Psoas muscle (tissue), 8 donors: Measurements from ENCODE around the gene HGD. TPM values are rescaled to one million over a fixed set of nuclear protein-coding genes. Genes with fewer than 3 reads are reported as not detected.

Experiments
- ATAC-seq, 4 donors: fragments of 200-7000 bp; cut with Tn5 transposase; one replicate each; pipeline ENCODE4 v1.9.1; 2020; ENCODE audit warnings: moderate library complexity in 3 of 4, mild to moderate bottlenecking in 2 of 4
- DNase-seq, 2 donors: peaks; one replicate each; pipeline ENCODE4 v3.0.0-alpha.2; 2020
- H3K27ac ChIP-seq: fragments of 200-600 bp; one replicate; pipeline ENCODE4 v1.8.0; 2022
- H3K27me3 ChIP-seq, 3 donors: fragments of 200-600 bp in 1 of 3; one replicate each; pipeline versions ENCODE4 v1.6.1 to v1.8.0; 2013 to 2022; ENCODE audit warnings: low read length in 2 of 3, mild to moderate bottlenecking in 2 of 3, moderate library complexity in 1 of 3; ENCODE audit not compliant: insufficient read depth in 3 of 3
- H3K36me3 ChIP-seq, 2 donors: fragments of 200-600 bp in 1 of 2; one replicate each; pipeline versions ENCODE4 v1.6.1 to v1.8.0; 2013 to 2022; ENCODE audit warnings: low read depth in 1 of 2, mild to moderate bottlenecking in 1 of 2, moderate library complexity in 1 of 2; ENCODE audit not compliant: insufficient read depth in 1 of 2
- H3K4me1 ChIP-seq: fragments of 200-600 bp; one replicate; pipeline ENCODE4 v1.8.0; 2022
- H3K4me3 ChIP-seq: fragments of 200-600 bp; one replicate; pipeline ENCODE4 v1.8.0; 2022; ENCODE audit warnings: mild to moderate bottlenecking
- H3K9me3 ChIP-seq: fragments of 200-600 bp; one replicate; pipeline ENCODE4 v1.8.0; 2022
- CTCF ChIP-seq: fragments of 200-600 bp; IDR thresholded peaks from one replicate; pipeline ENCODE4 v1.8.0; 2022; ENCODE audit warnings: antibody characterized with exemption
- WGBS, 3 donors: extraction: QIAGEN DNeasy Blood & Tissue Kit; methylation state at CpG; one replicate each; pipeline versions ENCODE4 v1.1.6 to v1.1.7; 2013; 5-methylcytosine and 5-hydroxymethylcytosine counted together
- intact Hi-C, 2 donors: fragments of 100-400 bp; cut with DNase I; formaldehyde crosslinking; loops; one replicate each; pipeline versions ENCODE4 v1.11.0 to v1.14.2; 2022
- polyA plus RNA-seq, 3 donors: library from polyadenylated mRNA; stranded (reverse); fragments of 200-250 nt; gene quantifications; one replicate each; pipeline ENCODE4 v1.2.3, GENCODE V29; 2013
- total RNA-seq, 4 donors: library from RNA; stranded (reverse); fragmentation: NEBNext Ultra II Directional in 2 of 4; extraction: Animal tissue kit (Norgen Biotek cat#: 25700) in 2 of 4; gene quantifications; one replicate each; pipeline versions ENCODE4 v1.2.1 to v1.2.4, GENCODE V29; 2021 to 2023
- donor health status: healthy with polysubstance abuse.
- donor health status: DM: no; HTN: no; CAD: no; lungs with moderate emphysema.
- donor health status: Bipolar disorder and iron deficiency.
- donor health status: healthy.
- donor health status: DM: yes; HTN: yes; CAD: no.
- donor health status: DM: no; HTN: no; CAD: no.
- donor health status: DM: no; HTN: no; CAD: no.
- donor health status: DM: yes; HTN: yes; CAD: no.

The HGD gene
- total and polyA plus RNA-seq, 7 donors: 0.09 to 0.46 (median 0.40) TPM; not detected in 2

DNA sequence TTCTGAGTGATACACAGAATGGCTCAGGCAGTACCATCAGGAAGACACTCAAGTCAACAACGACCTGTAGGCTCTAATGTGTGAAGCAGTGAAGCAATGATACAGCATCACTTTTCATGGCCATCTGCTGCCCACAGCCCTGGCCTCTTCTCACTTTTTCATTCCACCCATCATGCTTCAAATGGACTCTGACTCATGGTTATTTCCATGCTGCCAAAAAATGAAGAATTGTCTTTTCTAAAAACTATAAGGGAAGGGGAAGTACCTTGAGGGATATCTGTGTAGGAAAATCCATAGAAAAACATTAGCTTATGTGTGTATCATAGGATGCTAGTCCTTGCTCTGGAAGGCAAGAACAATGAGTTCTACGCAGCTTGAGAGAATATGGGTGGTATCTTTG, 11.5 kb downstream of the HGD start:
- DNase-seq: no peak
- H3K4me1 ChIP-seq: no peaks in the 10 kb centered on the region
- H3K27me3 ChIP-seq: no peaks in the 10 kb centered on the region
- intact Hi-C loops: no loop called here
- 67 to 77% (median 74%) methylated on average over 2 of the region's 2 CpGs for WGBS, 3 donors
- no peak for ATAC-seq
- no peak for TF ChIP-seq CTCF
- H3K27ac ChIP-seq: no peak overlapping the region
- no peak overlapping the region for H3K4me3 ChIP-seq
- no peaks in the 10 kb centered on the region for H3K9me3 ChIP-seq
- no peaks in the 10 kb centered on the region for H3K36me3 ChIP-seq

- no peaks in the 10 kb centered on the region for H3K36me3 ChIP-seq
- no peak for TF ChIP-seq CTCF
- H3K9me3 ChIP-seq: no peaks in the 10 kb centered on the region
- DNase-seq: no peak
- H3K27ac ChIP-seq: no peak overlapping the region
- H3K4me1 ChIP-seq: no peaks in the 10 kb centered on the region
- H3K4me3 ChIP-seq: no peak overlapping the region
- intact Hi-C loops: no loop called here
- no peak for ATAC-seq
- no peaks in the 10 kb centered on the region for H3K27me3 ChIP-seq
Observed at GRCh38 chr3:120664926-120665325, 17.1 kb downstream of the HGD start.

DNA sequence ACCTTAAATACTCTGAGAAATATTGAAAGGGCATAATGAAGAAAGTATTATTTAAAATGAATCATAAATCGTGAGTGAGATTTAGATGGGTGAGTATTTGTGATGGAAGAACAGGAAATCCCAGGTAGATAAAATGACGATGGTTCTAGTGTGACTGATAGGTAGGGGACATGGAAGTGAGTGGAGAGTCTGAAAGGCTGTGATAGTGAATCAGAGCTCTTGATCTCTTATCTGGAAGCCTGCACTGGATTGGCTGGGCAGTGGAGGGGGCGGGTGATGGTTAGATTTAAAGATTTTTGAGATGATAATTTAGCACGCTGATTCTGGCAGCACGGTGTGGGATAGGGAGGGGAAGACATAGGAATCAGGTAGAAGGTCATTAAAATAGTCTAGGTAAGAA, 20.1 kb downstream of the HGD start:
- TF ChIP-seq CTCF: no peak
- ATAC-seq: no peak

GRCh38 chr3:120661106-120661905, 20.7 kb downstream of the HGD start:
- intact Hi-C loops: no loop called here
- Histone ChIP-seq H3K27ac (no peak overlapping the region), H3K4me3 (no peak overlapping the region), H3K9me3 (no peaks in the 10 kb centered on the region), H3K4me1 (no peaks in the 10 kb centered on the region), H3K36me3 (no peaks in the 10 kb centered on the region), H3K27me3 (no peaks in the 10 kb centered on the region)
- no peak for ATAC-seq
- 32 to 56% (median 41%) methylated on average over 2 of the region's 2 CpGs for WGBS, 3 donors
- no peak for DNase-seq
- TF ChIP-seq CTCF: no peak

More for the DNA sequence above, 20.1 kb downstream of the HGD start:
- Histone ChIP-seq H3K4me1 (no peaks in the 10 kb centered on the region), H3K36me3 (no peaks in the 10 kb centered on the region), H3K27me3 (no peaks in the 10 kb centered on the region), H3K9me3 (no peaks in the 10 kb centered on the region), H3K4me3 (no peak overlapping the region), H3K27ac (no peak overlapping the region)
- no peak for DNase-seq
- intact Hi-C loops: no loop called here
- 54 to 69% (median 61%) methylated on average over 5 of the region's 5 CpGs for WGBS, 3 donors

DNA sequence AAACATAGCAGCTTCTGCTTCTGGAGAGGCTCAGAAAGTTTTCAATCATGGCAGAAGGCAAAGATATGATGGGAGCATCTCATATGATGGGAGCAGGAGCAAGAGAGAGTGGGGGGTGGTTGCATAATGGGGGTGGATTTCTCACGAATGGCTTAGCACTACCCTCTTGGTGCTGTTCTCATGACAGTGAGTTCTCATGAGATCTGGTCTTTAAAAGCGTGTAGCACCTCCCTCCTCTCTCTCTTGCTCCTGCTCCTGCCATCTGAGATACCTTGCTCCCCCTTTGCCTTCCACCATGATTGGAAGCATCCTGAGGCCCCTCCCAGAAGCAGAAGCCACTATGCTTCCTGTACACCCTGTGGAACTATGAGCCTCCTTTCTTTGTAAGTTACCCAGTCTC, 22.2 kb downstream of the HGD start:
- WGBS, 3 donors: 70 to 88% (median 80%) methylated on average over 2 of the region's 2 CpGs
- H3K27me3 ChIP-seq: no peaks in the 10 kb centered on the region
- intact Hi-C loops: no loop called here
- no peaks in the 10 kb centered on the region for H3K9me3 ChIP-seq
- H3K4me3 ChIP-seq: no peak overlapping the region
- TF ChIP-seq CTCF: no peak
- ATAC-seq: no peak
- DNase-seq: no peak
- no peak overlapping the region for H3K27ac ChIP-seq
- H3K4me1 ChIP-seq: no peaks in the 10 kb centered on the region
- no peaks in the 10 kb centered on the region for H3K36me3 ChIP-seq
